WTC11 (cell line): ENCODE measurements around the gene SREBF1. TPM values are rescaled to one million over a fixed set of nuclear protein-coding genes. Genes with fewer than 3 reads are reported as not detected.

Experiments
- ATAC-seq: fragments of 200-7000 bp; cut with Tn5 transposase; 2 replicates; pipeline ENCODE4 v1.10.0; 2021; ENCODE audit warnings: mild to moderate bottlenecking, moderate library complexity
- CTCF ChIA-PET: fragments of 300-600 bp; sonication (Branson Sonifier 250); formaldehyde crosslinking; loops from one replicate; lab custom pipeline; 2021; ENCODE audit warnings: antibody characterized with exemption; lab: Charles Lee
- POLR2A ChIA-PET: fragments of 350-600 bp; sonication (Branson Sonifier 250); formaldehyde crosslinking; loops from one replicate; lab custom pipeline; 2021; ENCODE audit warnings: antibody characterized with exemption; lab: Charles Lee
- DNase-seq: peaks from one replicate; pipeline ENCODE4 v3.0.0; 2021; ENCODE audit warnings: low spot score
- H3K27ac Mint-ChIP-seq: 2 replicates; pipeline ENCODE4 v1.8.0; 2021; ENCODE audit warnings: mixed read lengths
- H3K27me3 Mint-ChIP-seq: 2 replicates; pipeline ENCODE4 v1.8.0; 2021; ENCODE audit warnings: low read depth, mild to moderate bottlenecking, moderate library complexity, mixed read lengths
- H3K36me3 Mint-ChIP-seq: 2 replicates; pipeline ENCODE4 v1.8.0; 2021; ENCODE audit warnings: mixed read lengths
- H3K4me1 Mint-ChIP-seq: 2 replicates; pipeline ENCODE4 v1.8.0; 2022; ENCODE audit warnings: mixed read lengths
- H3K4me3 Mint-ChIP-seq: 2 replicates; pipeline ENCODE4 v1.8.0; 2021; ENCODE audit warnings: mild to moderate bottlenecking, moderate library complexity, mixed read lengths
- H3K9me3 Mint-ChIP-seq: 2 replicates; pipeline ENCODE4 v1.8.0; 2021; ENCODE audit warnings: mixed read lengths
- ARID4B ChIP-seq: sonication (generic); formaldehyde crosslinking; IDR thresholded peaks from 2 replicates; pipeline ENCODE4 v1.8.0; 2023; ENCODE audit warnings: missing genetic modification reagents, mild to moderate bottlenecking, borderline replicate concordance
- EMX1 ChIP-seq: fragments of 250-450 bp; sonication (Bioruptor Pico); IDR thresholded peaks from 2 replicates; pipeline ENCODE4 v1.8.0; 2021; ENCODE audit warnings: mild to moderate bottlenecking
- FOXK1 ChIP-seq: sonication (generic); formaldehyde crosslinking; IDR thresholded peaks from 2 replicates; pipeline ENCODE4 v1.8.0; 2022; ENCODE audit warnings: mild to moderate bottlenecking, moderate library complexity, missing genetic modification reagents
- FOXP1 ChIP-seq: sonication (generic); formaldehyde crosslinking; IDR thresholded peaks from 2 replicates; pipeline ENCODE4 v1.8.0; 2022; ENCODE audit warnings: missing genetic modification reagents, mild to moderate bottlenecking, moderate library complexity, borderline replicate concordance
- IRF2 ChIP-seq: sonication (generic); formaldehyde crosslinking; IDR thresholded peaks from 2 replicates; pipeline ENCODE4 v1.8.0; 2022; ENCODE audit warnings: low read depth, missing genetic modification reagents, borderline replicate concordance
- RORB ChIP-seq: fragments of 250-450 bp; sonication (Bioruptor Pico); IDR thresholded peaks from 2 replicates; pipeline ENCODE4 v1.9.0; 2021; ENCODE audit warnings: mild to moderate bottlenecking
- SP1 ChIP-seq: sonication (generic); formaldehyde crosslinking; conservative IDR thresholded peaks from 2 replicates; pipeline ENCODE4 v1.8.1; 2022; ENCODE audit warnings: missing genetic modification reagents
- TEAD1 ChIP-seq: sonication (generic); formaldehyde crosslinking; IDR thresholded peaks from 2 replicates; pipeline ENCODE4 v1.8.0; 2022; ENCODE audit warnings: mild to moderate bottlenecking, missing genetic modification reagents
- ZNF121 ChIP-seq: sonication (generic); formaldehyde crosslinking; IDR thresholded peaks from 2 replicates; pipeline ENCODE4 v1.8.0; 2023; ENCODE audit warnings: missing genetic modification reagents
- ZNF423 ChIP-seq: fragments of 250-450 bp; sonication (Bioruptor Pico); IDR thresholded peaks from 2 replicates; pipeline ENCODE4 v2.1.2; 2022; ENCODE audit warnings: mild to moderate bottlenecking, moderate library complexity
- ZNF512 ChIP-seq: sonication (generic); formaldehyde crosslinking; IDR thresholded peaks from 2 replicates; pipeline ENCODE4 v1.8.1; 2022; ENCODE audit warnings: missing genetic modification reagents, borderline replicate concordance
- ZNF532 ChIP-seq: fragments of 250-450 bp; sonication (Bioruptor Pico); IDR thresholded peaks from 2 replicates; pipeline ENCODE4 v1.9.0; 2021; ENCODE audit warnings: mild to moderate bottlenecking, borderline replicate concordance
- ZNF671 ChIP-seq: fragments of 250-450 bp; sonication (Bioruptor Pico); IDR thresholded peaks from 2 replicates; pipeline ENCODE4 v1.8.0; 2021; ENCODE audit warnings: mild to moderate bottlenecking
- ZSCAN18 ChIP-seq: fragments of 250-450 bp; sonication (Bioruptor Pico); IDR thresholded peaks from 2 replicates; pipeline ENCODE4 v2.1.2; 2022; ENCODE audit warnings: mild to moderate bottlenecking, moderate library complexity
- total RNA-seq: library from RNA; stranded (reverse); gene quantifications from 3 replicates; pipeline ENCODE4 v1.2.3, GENCODE V29; 2021
- TF ChIP-seq, protein P1 (sequence below): fragments of 250-450 bp; sonication (Bioruptor Pico); IDR thresholded peaks from 2 replicates; pipeline ENCODE4 v1.9.0; 2021; ENCODE audit warnings: mild to moderate bottlenecking
- TF ChIP-seq, protein P2 (sequence below): sonication (generic); formaldehyde crosslinking; IDR thresholded peaks from 2 replicates; pipeline ENCODE4 v1.8.1; 2023; ENCODE audit warnings: mild to moderate bottlenecking, missing genetic modification reagents, moderate library complexity
- TF ChIP-seq, protein P3 (sequence below): sonication (generic); formaldehyde crosslinking; IDR thresholded peaks from 2 replicates; pipeline ENCODE4 v1.8.1; 2023; ENCODE audit warnings: mild to moderate bottlenecking, missing genetic modification reagents, moderate library complexity

SREBF1 gene
- total RNA-seq, 1 experiment from 2014 or later: 93.7 TPM

DNA sequence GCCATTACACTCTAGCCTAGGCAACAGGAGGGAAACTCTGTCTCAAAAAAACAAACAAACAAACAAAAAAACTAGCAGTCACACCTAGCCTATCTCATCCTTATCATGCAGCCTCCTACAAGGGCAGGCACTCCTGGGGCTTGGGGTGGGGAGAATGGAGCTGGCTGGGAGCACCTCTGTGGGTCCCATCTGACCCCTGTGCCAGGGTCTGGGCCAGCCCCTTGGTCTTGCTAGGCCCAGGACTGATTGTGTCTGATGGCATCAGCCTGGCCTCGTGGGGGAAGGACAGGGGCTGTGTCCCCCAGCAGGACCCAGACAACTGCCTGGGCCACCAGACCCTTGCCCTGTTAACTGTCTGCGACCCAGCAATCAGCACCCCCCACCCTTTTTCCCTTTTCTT is 49.8 kb downstream of the SREBF1 start:
- TF ChIP-seq FOXP1 (no peak), TEAD1 (CRISPR knock-in tag) (no peak), ARID4B (no peak), ZNF671 (CRISPR knock-in tag) (no peak), RORB (CRISPR knock-in tag) (no peak), ZNF532 (no peak), ZSCAN18 (no peak), EMX1 (CRISPR knock-in tag) (no peak), FOXK1 (CRISPR knock-in tag) (no peak)
- TF ChIP-seq, protein P1, sequence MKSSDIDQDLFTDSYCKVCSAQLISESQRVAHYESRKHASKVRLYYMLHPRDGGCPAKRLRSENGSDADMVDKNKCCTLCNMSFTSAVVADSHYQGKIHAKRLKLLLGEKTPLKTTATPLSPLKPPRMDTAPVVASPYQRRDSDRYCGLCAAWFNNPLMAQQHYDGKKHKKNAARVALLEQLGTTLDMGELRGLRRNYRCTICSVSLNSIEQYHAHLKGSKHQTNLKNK (CRISPR knock-in tag): no peak
- TF ChIP-seq, protein P2, sequence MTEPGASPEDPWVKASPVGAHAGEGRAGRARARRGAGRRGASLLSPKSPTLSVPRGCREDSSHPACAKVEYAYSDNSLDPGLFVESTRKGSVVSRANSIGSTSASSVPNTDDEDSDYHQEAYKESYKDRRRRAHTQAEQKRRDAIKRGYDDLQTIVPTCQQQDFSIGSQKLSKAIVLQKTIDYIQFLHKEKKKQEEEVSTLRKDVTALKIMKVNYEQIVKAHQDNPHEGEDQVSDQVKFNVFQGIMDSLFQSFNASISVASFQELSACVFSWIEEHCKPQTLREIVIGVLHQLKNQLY: no peak
- TF ChIP-seq, protein P3, sequence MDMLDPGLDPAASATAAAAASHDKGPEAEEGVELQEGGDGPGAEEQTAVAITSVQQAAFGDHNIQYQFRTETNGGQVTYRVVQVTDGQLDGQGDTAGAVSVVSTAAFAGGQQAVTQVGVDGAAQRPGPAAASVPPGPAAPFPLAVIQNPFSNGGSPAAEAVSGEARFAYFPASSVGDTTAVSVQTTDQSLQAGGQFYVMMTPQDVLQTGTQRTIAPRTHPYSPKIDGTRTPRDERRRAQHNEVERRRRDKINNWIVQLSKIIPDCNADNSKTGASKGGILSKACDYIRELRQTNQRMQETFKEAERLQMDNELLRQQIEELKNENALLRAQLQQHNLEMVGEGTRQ: no peak
- Mint-ChIP-seq H3K4me3 (no peak overlapping the region), H3K27me3 (peaks cover 37% of the 10 kb centered on the region), H3K36me3 (no peaks in the 10 kb centered on the region), H3K4me1 (peaks cover 55% of the 10 kb centered on the region), H3K27ac (no peak overlapping the region), H3K9me3 (no peaks in the 10 kb centered on the region)
- ChIA-PET POLR2A (no interaction called here), CTCF (interaction anchor here (0.6 to 3.1 kb wide), 4 partner anchors 14 to 290 kb away, joined by 3 to 12 read pairs (median 3); no protein-coding TSS in a partner anchor)
- DNase-seq: no peak
- ATAC-seq: no peak

GRCh38 chr17:17785407-17785806 is 51.4 kb downstream of the SREBF1 start:
- Mint-ChIP-seq H3K4me1 (peaks cover 51% of the 10 kb centered on the region), H3K9me3 (no peaks in the 10 kb centered on the region), H3K4me3 (peak overlapping the region; percentile 78), H3K27ac (0 out of 2 replicates have a peak overlapping the region, but pooled peaks have one; percentile 41), H3K27me3 (peaks cover 29% of the 10 kb centered on the region), H3K36me3 (no peaks in the 10 kb centered on the region)
- ChIA-PET CTCF (interaction anchor here (0.6 to 3.1 kb wide), 13 partner anchors 8 to 289 kb away, joined by 3 to 12 read pairs (median 4); partner anchors contain the start of gene RASD1), POLR2A (no interaction called here)
- ATAC-seq: no peak
- no peak for DNase-seq
- no peak for TF ChIP-seq SP1 (CRISPR knock-in tag)
- TF ChIP-seq ZNF512: no peak
- TF ChIP-seq ZNF121 (CRISPR knock-in tag): no peak
- no peak for TF ChIP-seq ARID4B
- no peak for TF ChIP-seq IRF2 (CRISPR knock-in tag)
- TF ChIP-seq ZNF423 (CRISPR knock-in tag): no peak
